Esophagus squamous epithelium (tissue), 5 donors: ENCODE data around the gene RGP1. TPM values are rescaled to one million over a fixed set of nuclear protein-coding genes. Genes with fewer than 3 reads are reported as not detected.

Experiments used
- DNase-seq: peaks from one replicate; lab custom pipeline; 2025; lab: John Stamatoyannopoulos, UW
- H3K27ac ChIP-seq, 4 donors: fragments of 200-600 bp; sonication (generic); one replicate each; pipeline ENCODE4 v1.5.1; 2016 to 2019; ENCODE audit warnings: mild to moderate bottlenecking in 1 of 4
- H3K27me3 ChIP-seq, 4 donors: fragments of 200-600 bp; sonication (generic); 1 replicate in 3 of 4; 2 replicates in 1 of 4; pipeline versions ENCODE4 v1.5.1 to v1.6.0; 2017 to 2021; ENCODE audit warnings: antibody characterized with exemption in 1 of 4
- H3K36me3 ChIP-seq, 3 donors: fragments of 200-600 bp; sonication (generic); one replicate each; pipeline ENCODE4 v1.5.1; 2016 to 2019
- H3K4me1 ChIP-seq, 3 donors: fragments of 200-600 bp; sonication (generic); one replicate each; pipeline ENCODE4 v1.5.1; 2017 to 2019
- H3K4me3 ChIP-seq, 4 donors: fragments of 200-600 bp; sonication (generic); 1 replicate in 3 of 4; 2 replicates in 1 of 4; pipeline ENCODE4 v1.5.1; 2016 to 2019; ENCODE audit warnings: mild to moderate bottlenecking in 2 of 4, moderate library complexity in 1 of 4
- H3K9me3 ChIP-seq, 3 donors: fragments of 200-600 bp; sonication (generic); one replicate each; pipeline ENCODE4 v1.5.1; 2016 to 2019
- POLR2A ChIP-seq, 4 donors: fragments of 450-650 bp; IDR thresholded peaks; one replicate each; pipeline ENCODE4 v1.6.1; 2017; ENCODE audit warnings: antibody characterized with exemption in 4 of 4, mild to moderate bottlenecking in 4 of 4, moderate library complexity in 3 of 4
- WGBS, 2 donors: methylation state at CpG; one replicate each; pipeline ENCODE4 v1.1.5; 2018; 5-methylcytosine and 5-hydroxymethylcytosine counted together
- intact Hi-C: fragments of 100-400 bp; cut with DNase I; formaldehyde crosslinking; loops from one replicate; pipeline ENCODE4 v1.15.0; 2022
- total RNA-seq, 4 donors: library from RNA; depleted of rRNA; stranded (reverse); fragments of >200 nt; gene quantifications; one replicate each; pipeline ENCODE4 v1.1.0, GENCODE V29; 2016
- TF ChIP-seq, protein P1 (sequence below), 6 experiments: fragments of 450-650 bp in 4 of 6; fragments of 200-600 bp in 2 of 6; sonication (generic) in 2 of 6; IDR thresholded peaks; one replicate each; pipeline ENCODE4 v1.5.1; 2016 to 2019; ENCODE audit warnings: antibody characterized with exemption in 6 of 6, mild to moderate bottlenecking in 4 of 6, moderate library complexity in 4 of 6
- donor health status: DM: yes; HTN: yes; CAD: no.

Gene RGP1
- total RNA-seq, 4 donors from 2014 or later, result 8.0 to 17.5 (median 11.6) TPM

DNA sequence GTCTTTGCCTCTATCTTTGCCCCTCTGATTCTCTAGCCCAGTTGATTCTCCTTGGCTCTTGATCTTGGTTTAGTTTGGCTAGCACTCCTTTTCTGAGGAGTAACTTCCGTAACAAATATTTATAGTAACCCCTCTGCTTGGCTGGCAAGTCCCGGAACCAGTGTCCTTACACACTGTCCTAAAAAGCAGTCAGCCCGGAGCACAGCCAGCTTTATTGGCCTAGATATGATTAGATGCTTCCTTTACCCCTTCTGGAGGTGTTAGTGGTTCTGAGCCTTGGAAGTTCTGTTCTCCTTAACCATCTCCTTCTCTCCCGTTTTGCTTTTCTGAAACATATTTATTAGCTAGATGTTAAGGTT is 22.0 kb downstream of the RGP1 start:
- H3K36me3 ChIP-seq, result no peaks in the 10 kb centered on the region

DNA sequence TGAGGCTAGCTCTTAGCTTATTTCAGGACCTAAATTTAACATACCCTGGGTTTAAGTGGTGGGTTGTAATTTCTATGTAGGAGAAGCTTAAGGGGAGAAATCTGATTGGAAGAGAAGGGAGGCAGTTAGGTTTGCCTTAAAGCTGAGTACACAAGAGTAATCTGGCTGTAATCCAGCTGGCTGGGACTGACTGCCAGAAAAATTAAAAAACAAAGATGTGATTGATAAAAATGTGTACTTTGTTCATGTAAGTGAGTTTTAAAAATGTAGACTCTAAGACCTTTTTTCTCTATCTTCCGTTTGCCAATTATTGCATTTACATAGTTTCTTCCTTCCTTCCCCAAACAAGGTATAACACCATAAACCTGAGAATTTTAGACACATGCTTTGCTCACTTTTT is 22.4 kb downstream of the RGP1 start:
- Histone ChIP-seq H3K27me3 (peaks cover 0 to 46% (median 0%) of the 10 kb centered on the region in 4 donors), H3K27ac (peak overlapping the region in 3 of 4 donors; percentile 7 to 56 (median 46)), H3K4me1 (peaks cover 0 to 20% (median 7%) of the 10 kb centered on the region in 3 donors), H3K4me3 (no peak overlapping the region), H3K36me3 (no peaks in the 10 kb centered on the region), H3K9me3 (no peaks in the 10 kb centered on the region)
- no peak for DNase-seq
- intact Hi-C loops, result no loop called here
- 8 to 44% methylated on average over 1 of the region's 1 CpG for WGBS, 2 donors
- TF ChIP-seq, protein P1, sequence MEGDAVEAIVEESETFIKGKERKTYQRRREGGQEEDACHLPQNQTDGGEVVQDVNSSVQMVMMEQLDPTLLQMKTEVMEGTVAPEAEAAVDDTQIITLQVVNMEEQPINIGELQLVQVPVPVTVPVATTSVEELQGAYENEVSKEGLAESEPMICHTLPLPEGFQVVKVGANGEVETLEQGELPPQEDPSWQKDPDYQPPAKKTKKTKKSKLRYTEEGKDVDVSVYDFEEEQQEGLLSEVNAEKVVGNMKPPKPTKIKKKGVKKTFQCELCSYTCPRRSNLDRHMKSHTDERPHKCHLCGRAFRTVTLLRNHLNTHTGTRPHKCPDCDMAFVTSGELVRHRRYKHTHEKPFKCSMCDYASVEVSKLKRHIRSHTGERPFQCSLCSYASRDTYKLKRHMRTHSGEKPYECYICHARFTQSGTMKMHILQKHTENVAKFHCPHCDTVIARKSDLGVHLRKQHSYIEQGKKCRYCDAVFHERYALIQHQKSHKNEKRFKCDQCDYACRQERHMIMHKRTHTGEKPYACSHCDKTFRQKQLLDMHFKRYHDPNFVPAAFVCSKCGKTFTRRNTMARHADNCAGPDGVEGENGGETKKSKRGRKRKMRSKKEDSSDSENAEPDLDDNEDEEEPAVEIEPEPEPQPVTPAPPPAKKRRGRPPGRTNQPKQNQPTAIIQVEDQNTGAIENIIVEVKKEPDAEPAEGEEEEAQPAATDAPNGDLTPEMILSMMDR (IDR thresholded peaks at IDR 0.05), result no peak
- no peak for TF ChIP-seq POLR2A (IDR thresholded peaks at IDR 0.05)

More for the DNA sequence above, 22.0 kb downstream of the RGP1 start:
- peaks cover 0 to 20% (median 7%) of the 10 kb centered on the region in 3 donors for H3K4me1 ChIP-seq
- 26 to 39% methylated on average over 4 of the region's 4 CpGs for WGBS, 2 donors
- H3K9me3 ChIP-seq, result no peaks in the 10 kb centered on the region
- H3K4me3 ChIP-seq, result no peak overlapping the region
- DNase-seq, result no peak
- peaks cover 0 to 51% (median 0%) of the 10 kb centered on the region in 4 donors for H3K27me3 ChIP-seq
- H3K27ac ChIP-seq, result peak overlapping the region in 3 of 4 donors; percentile 22 to 56 (median 46)
- intact Hi-C loops, result no loop called here
- TF ChIP-seq POLR2A (IDR thresholded peaks at IDR 0.05), result no peak
- TF ChIP-seq, protein P1 (IDR thresholded peaks at IDR 0.05), result no peak

DNA sequence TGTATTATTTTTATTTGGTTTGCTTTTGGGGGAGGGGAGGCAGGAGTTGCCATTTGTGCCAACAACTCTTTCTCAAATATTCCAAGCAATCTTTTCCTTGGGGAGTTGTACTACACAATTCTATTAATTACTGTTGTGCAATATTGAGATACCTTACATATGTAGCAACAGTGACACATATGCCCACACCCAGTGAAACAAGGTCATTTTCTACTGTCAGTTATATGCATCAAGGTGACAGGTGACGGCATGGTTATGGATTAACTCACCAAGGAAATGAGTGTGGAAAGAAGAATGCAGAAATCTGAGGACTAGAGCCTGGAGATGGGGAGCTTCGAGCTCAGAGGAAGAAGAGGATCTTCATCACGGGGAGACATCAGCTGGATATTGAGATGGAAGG is 22.9 kb downstream of the RGP1 start:
- intact Hi-C loops, result no loop called here
- H3K4me1 ChIP-seq, result peaks cover 0 to 20% (median 7%) of the 10 kb centered on the region in 3 donors
- TF ChIP-seq, protein P1 (IDR thresholded peaks at IDR 0.05), result no peak
- TF ChIP-seq POLR2A (IDR thresholded peaks at IDR 0.05), result no peak
- no peak for DNase-seq
- no peak overlapping the region for H3K4me3 ChIP-seq
- peaks cover 0 to 42% (median 0%) of the 10 kb centered on the region in 4 donors for H3K27me3 ChIP-seq
- 64 to 79% methylated on average over 3 of the region's 3 CpGs for WGBS, 2 donors
- no peaks in the 10 kb centered on the region for H3K9me3 ChIP-seq
- H3K36me3 ChIP-seq, result no peaks in the 10 kb centered on the region
- peak overlapping the region in 2 of 4 donors; percentile 46 to 56 for H3K27ac ChIP-seq

DNA sequence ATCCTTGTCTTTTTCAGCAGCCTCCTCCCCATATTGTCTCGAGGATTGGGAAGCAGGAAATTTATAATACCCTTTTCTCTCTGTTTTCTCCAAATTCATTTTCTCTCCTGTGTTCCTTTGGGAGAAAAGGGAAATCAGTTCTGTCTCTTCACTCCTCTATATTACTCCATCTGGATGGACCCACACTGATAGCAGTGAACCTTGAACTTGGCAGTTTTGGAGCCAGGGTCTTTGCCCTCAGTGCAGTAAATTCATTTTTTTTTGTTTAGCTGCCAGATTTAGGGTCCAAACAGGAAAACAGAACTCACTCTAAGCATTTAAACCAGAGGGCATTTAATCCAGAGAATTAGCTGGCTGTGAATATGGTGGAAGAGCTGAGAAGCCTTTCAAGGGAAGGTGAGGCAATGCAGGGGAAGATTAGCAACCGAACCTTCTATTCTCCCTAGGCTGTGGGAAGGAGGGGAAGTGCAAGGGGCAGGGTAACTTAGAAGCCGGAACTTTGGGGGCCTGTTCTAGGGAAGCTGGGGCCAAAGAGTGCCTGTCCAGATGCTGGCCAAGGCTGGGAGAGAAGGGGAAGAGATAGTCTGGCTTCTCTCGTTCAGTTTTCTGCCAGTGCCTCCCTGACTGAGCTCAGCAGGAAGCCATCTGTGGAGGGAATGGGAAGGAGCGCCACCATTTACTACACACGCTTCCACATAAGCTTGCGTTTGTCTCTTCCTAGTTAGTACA is 26.0 kb downstream of the RGP1 start:
- TF ChIP-seq, protein P1 (IDR thresholded peaks at IDR 0.05), result no peak
- no peak for TF ChIP-seq POLR2A (IDR thresholded peaks at IDR 0.05)
- Histone ChIP-seq H3K36me3 (no peaks in the 10 kb centered on the region), H3K4me1 (peaks cover 0 to 20% (median 7%) of the 10 kb centered on the region in 3 donors), H3K9me3 (no peaks in the 10 kb centered on the region), H3K27me3 (peaks cover 0 to 29% (median 0%) of the 10 kb centered on the region in 4 donors), H3K4me3 (no peak overlapping the region), H3K27ac (peak overlapping the region in 1 of 4 donors; percentile 8)
- WGBS, 2 donors, result 60% methylated on average over 7 of the region's 7 CpGs
- intact Hi-C loops, result no loop called here
- no peak for DNase-seq

DNA sequence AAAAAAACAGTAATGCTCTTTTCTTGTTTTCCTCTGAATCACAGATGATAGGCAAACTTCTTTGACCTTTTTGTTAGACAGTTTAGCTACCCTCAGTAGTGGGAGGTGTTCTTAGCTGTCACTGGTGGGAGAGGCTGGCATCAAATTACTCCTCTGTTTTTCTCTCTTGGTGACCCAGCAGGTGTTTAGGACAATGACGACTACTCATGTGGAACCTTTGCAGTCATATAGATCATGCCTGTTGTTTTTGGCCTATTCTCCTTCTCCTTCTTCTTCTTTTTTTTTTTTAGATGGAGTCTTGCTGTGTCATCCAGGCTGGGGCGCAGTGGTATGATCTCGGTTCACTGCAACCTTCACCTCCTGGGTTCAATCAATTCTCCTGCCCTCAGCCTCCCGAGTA is 26.9 kb downstream of the RGP1 start:
- H3K4me1 ChIP-seq, result peaks cover 0 to 13% (median 2%) of the 10 kb centered on the region in 3 donors
- no peak overlapping the region for H3K27ac ChIP-seq
- TF ChIP-seq POLR2A (IDR thresholded peaks at IDR 0.05), result no peak
- TF ChIP-seq, protein P1 (IDR thresholded peaks at IDR 0.05), result no peak
- DNase-seq, result no peak
- H3K4me3 ChIP-seq, result no peak overlapping the region
- no peaks in the 10 kb centered on the region for H3K36me3 ChIP-seq
- WGBS, 2 donors, result 72 to 75% methylated on average over 4 of the region's 4 CpGs
- H3K27me3 ChIP-seq, result peaks cover 0 to 29% (median 0%) of the 10 kb centered on the region in 4 donors
- H3K9me3 ChIP-seq, result no peaks in the 10 kb centered on the region
- intact Hi-C loops, result no loop called here
